Tibial artery (tissue), 4 donors: ENCODE data around the gene TMSB4X.

Experiments
- DNase-seq, 2 donors: peaks; one replicate each; pipeline ENCODE4 v3.0.0-alpha.2; 2019
- H3K27ac ChIP-seq, 2 donors: fragments of 200-600 bp; sonication (generic) in 1 of 2; 1 replicate in 1 of 2; 2 replicates in 1 of 2; pipeline ENCODE4 v1.5.1; 2018 to 2019; ENCODE audit warnings: mild to moderate bottlenecking in 1 of 2
- H3K27me3 ChIP-seq, 2 donors: fragments of 200-600 bp; sonication (generic) in 1 of 2; one replicate each; pipeline versions ENCODE4 v1.5.1 to v1.6.0; 2016 to 2019
- H3K36me3 ChIP-seq, 3 donors: fragments of 200-600 bp; sonication (generic) in 2 of 3; one replicate each; pipeline ENCODE4 v1.5.1; 2016 to 2019; ENCODE audit warnings: mild to moderate bottlenecking in 2 of 3
- H3K4me1 ChIP-seq, 4 donors: fragments of 200-600 bp; sonication (generic) in 2 of 4; 1 replicate in 3 of 4; 2 replicates in 1 of 4; pipeline ENCODE4 v1.5.1; 2016 to 2019
- H3K4me3 ChIP-seq, 2 donors: fragments of 200-600 bp; sonication (generic) in 1 of 2; 1 replicate in 1 of 2; 2 replicates in 1 of 2; pipeline ENCODE4 v1.5.1; 2018 to 2019; ENCODE audit warnings: mild to moderate bottlenecking in 2 of 2
- H3K9me3 ChIP-seq, 3 donors: fragments of 200-600 bp; sonication (generic) in 1 of 3; one replicate each; pipeline ENCODE4 v1.5.1; 2016 to 2019
- CTCF ChIP-seq, 2 experiments: fragments of 200-600 bp in 1 of 2; fragments of 450-650 bp in 1 of 2; IDR thresholded peaks; one replicate each; pipeline ENCODE4 v1.5.1; 2017 to 2019; ENCODE audit warnings: antibody characterized with exemption in 2 of 2, mild to moderate bottlenecking in 1 of 2, moderate library complexity in 1 of 2
- intact Hi-C: fragments of 100-400 bp; cut with DNase I; formaldehyde crosslinking; loops from one replicate; pipeline ENCODE4 v1.15.0; 2023; ENCODE audit warnings: low total_unique reads

Gene TMSB4X

GRCh38 chrX:12951595-12951975 lies 23.3 kb upstream of the TMSB4X start:
- Histone ChIP-seq H3K36me3 (no peaks in the 10 kb centered on the region), H3K9me3 (no peaks in the 10 kb centered on the region), H3K4me1 (peaks cover 0 to 21% (median 0%) of the 10 kb centered on the region in 4 donors), H3K4me3 (no peak overlapping the region), H3K27ac (no peak overlapping the region), H3K27me3 (no peaks in the 10 kb centered on the region)
- intact Hi-C loops = no loop called here
- no peak for TF ChIP-seq CTCF (IDR thresholded peaks at IDR 0.05)
- DNase-seq = no peak

GRCh38 chrX:12953420-12953819 lies 21.5 kb upstream of the TMSB4X start:
- Histone ChIP-seq H3K9me3 (no peaks in the 10 kb centered on the region), H3K27ac (no peak overlapping the region), H3K4me1 (peaks cover 0 to 21% (median 0%) of the 10 kb centered on the region in 4 donors), H3K27me3 (no peaks in the 10 kb centered on the region), H3K4me3 (no peak overlapping the region), H3K36me3 (no peaks in the 10 kb centered on the region)
- intact Hi-C loops = no loop called here
- TF ChIP-seq CTCF (IDR thresholded peaks at IDR 0.05) = no peak
- DNase-seq = no peak

GRCh38 chrX:12954376-12954775 lies 20.5 kb upstream of the TMSB4X start:
- Histone ChIP-seq H3K27ac (no peak overlapping the region), H3K4me1 (peaks cover 0 to 21% (median 0%) of the 10 kb centered on the region in 4 donors), H3K9me3 (no peaks in the 10 kb centered on the region), H3K27me3 (no peaks in the 10 kb centered on the region), H3K4me3 (no peak overlapping the region), H3K36me3 (no peaks in the 10 kb centered on the region)
- intact Hi-C loops = no loop called here
- no peak for TF ChIP-seq CTCF (IDR thresholded peaks at IDR 0.05)
- no peak for DNase-seq

- Histone ChIP-seq H3K36me3 (no peaks in the 10 kb centered on the region), H3K27ac (no peak overlapping the region), H3K9me3 (no peaks in the 10 kb centered on the region), H3K27me3 (no peaks in the 10 kb centered on the region), H3K4me1 (peaks cover 0 to 16% (median 0%) of the 10 kb centered on the region in 4 donors), H3K4me3 (no peak overlapping the region)
- intact Hi-C loops = no loop called here
- TF ChIP-seq CTCF (IDR thresholded peaks at IDR 0.05) = no peak
- DNase-seq = no peak
These were observed 19.9 kb upstream of the TMSB4X start for GRCh38 chrX:12954981-12955380.

GRCh38 chrX:12955882-12956703 lies 18.8 kb upstream of the TMSB4X start:
- Histone ChIP-seq H3K4me3 (no peak overlapping the region), H3K9me3 (no peaks in the 10 kb centered on the region), H3K27ac (peak overlapping the region; percentile 45 to 54), H3K4me1 (peaks cover 0 to 16% (median 0%) of the 10 kb centered on the region in 4 donors), H3K27me3 (no peaks in the 10 kb centered on the region), H3K36me3 (no peaks in the 10 kb centered on the region)
- TF ChIP-seq CTCF (IDR thresholded peaks at IDR 0.05) = no peak
- DNase-seq = peak; percentile 47 to 71
- intact Hi-C loops = no loop called here
